ENCODE measurements around the gene EDDM3A. TPM values are rescaled to one million over a fixed set of nuclear protein-coding genes. Genes with fewer than 3 reads are reported as not detected.

EDDM3A gene
- total and polyA plus RNA-seq, 2 of the 4 experiments (the other 2 are of a cell fraction), result not detected

DNA sequence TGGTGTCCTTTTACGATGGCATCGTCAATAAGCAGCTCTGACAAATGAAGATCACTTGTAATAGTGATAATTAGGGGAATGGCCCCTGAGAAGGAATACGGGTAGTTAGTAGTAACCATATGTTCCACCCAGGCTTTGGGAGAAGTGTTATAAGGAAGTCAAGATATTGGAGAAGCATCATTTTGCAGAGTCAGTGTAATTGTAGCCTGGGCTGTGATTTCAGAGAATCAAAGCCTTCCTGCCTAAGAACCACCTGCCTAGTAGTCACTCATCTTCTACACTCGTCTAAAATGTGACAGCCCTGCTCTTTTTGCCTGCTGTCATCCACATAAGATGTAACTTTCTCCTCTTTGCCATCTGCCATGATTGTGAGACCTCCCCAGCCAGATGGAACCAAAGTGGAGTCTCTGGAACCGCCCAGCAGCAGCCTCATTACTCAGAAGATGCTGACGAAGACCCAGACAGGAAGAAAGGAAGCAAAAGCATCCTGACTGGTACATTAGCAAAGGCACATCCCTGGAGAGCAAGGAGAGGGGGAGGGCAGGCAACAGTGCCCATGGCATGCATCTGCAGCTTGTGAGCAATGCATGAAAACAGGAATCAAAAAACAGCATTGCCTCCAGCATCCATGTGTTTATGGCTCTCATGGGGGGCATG, 12.6 kb upstream of the EDDM3A start:
- Histone ChIP-seq H3K14ac (replicated peaks; ENCODE audit: low read depth, low read length) (no peak overlapping the region), H3K9ac (ENCODE audit: low read depth, low read length) (no peak overlapping the region), H2BK5ac (ENCODE audit: low read depth, low read length, poor library complexity, severe bottlenecking) (no peak overlapping the region), H3K27me3 (ENCODE audit: control insufficient read depth, insufficient read depth, low read length) (no peaks in the 10 kb centered on the region), H4K5ac (ENCODE audit: low read depth, low read length) (no peak overlapping the region), H3K27ac (ENCODE audit: insufficient read depth, low read length) (no peak overlapping the region), H3K4me1 (ENCODE audit: control insufficient read depth, insufficient read depth, low read length) (no peaks in the 10 kb centered on the region), H3K4me2 (ENCODE audit: low read depth, low read length) (no peak overlapping the region), H3K4me3 (ENCODE audit: insufficient read depth, low read depth, low read length) (no peak overlapping the region), H4K8ac (ENCODE audit: low read depth in 2 of 2, low read length in 2 of 2) (no peak overlapping the region), H2AK5ac (ENCODE audit: low read depth, low read length) (no peak overlapping the region), H2BK20ac (ENCODE audit: low read depth, low read length) (no peak overlapping the region), H3K23ac (ENCODE audit: low read depth, low read length) (no peak overlapping the region), H3K56ac (ENCODE audit: extremely low read depth, insufficient read depth, low read length) (no peak overlapping the region), H2BK15ac (ENCODE audit: low read depth, low read length) (no peak overlapping the region), H2AK9ac (replicated peaks; ENCODE audit: low read depth, low read length, poor library complexity) (no peak overlapping the region), H3K18ac (ENCODE audit: low read depth, low read length) (no peak overlapping the region), H2AFZ (replicated peaks; ENCODE audit: low read length, poor library complexity) (no peak overlapping the region), H4K91ac (ENCODE audit: insufficient read depth, low read depth, low read length) (no peak overlapping the region), H3K36me3 (ENCODE audit: control insufficient read depth, insufficient read depth, low read length) (no peaks in the 10 kb centered on the region), H3K79me1 (ENCODE audit: low read depth in 1 of 2, low read length in 2 of 2) (no peaks in the 10 kb centered on the region), H3K9me3 (ENCODE audit: control insufficient read depth, insufficient read depth, low read length) (no peaks in the 10 kb centered on the region), H2BK120ac (ENCODE audit: low read depth, low read length) (no peak overlapping the region), H3K9me1 (ENCODE audit: insufficient read depth, low read length) (no peaks in the 10 kb centered on the region), H4K20me1 (ENCODE audit: insufficient read depth, low read length) (no peaks in the 10 kb centered on the region), H3K4ac (ENCODE audit: low read depth, low read length) (no peak overlapping the region)
- TF ChIP-seq POLR2A (IDR thresholded peaks at IDR 0.05; ENCODE audit: low read depth, low read length) (no peak), RCOR1 (IDR thresholded peaks at IDR 0.05; ENCODE audit: insufficient replicate concordance, low read length) (no peak), MAFK (IDR thresholded peaks at IDR 0.05; ENCODE audit: low read depth, low read length) (no peak), FOS (IDR thresholded peaks at IDR 0.05; ENCODE audit: low read depth, low read length) (no peak), SMC3 (IDR thresholded peaks at IDR 0.05; ENCODE audit: low read depth, low read length) (no peak), RFX5 (IDR thresholded peaks at IDR 0.05; ENCODE audit: low read depth, low read length) (no peak), MXI1 (IDR thresholded peaks at IDR 0.05; ENCODE audit: borderline replicate concordance, low read depth, low read length) (no peak), USF2 (IDR thresholded peaks at IDR 0.05; ENCODE audit: low read depth, low read length) (no peak), CTCF (conservative IDR thresholded peaks at IDR 0.05; ENCODE audit: low read depth, low read length) (no peak), BHLHE40 (IDR thresholded peaks at IDR 0.05; ENCODE audit: low read depth, low read length) (no peak), RAD21 (IDR thresholded peaks at IDR 0.05; ENCODE audit: low read length) (no peak), MAZ (IDR thresholded peaks at IDR 0.05; ENCODE audit: borderline replicate concordance, low read depth, low read length) (no peak), CHD1 (IDR thresholded peaks at IDR 0.05; ENCODE audit: low read depth, low read length) (no peak), CEBPB (IDR thresholded peaks at IDR 0.05; ENCODE audit: low read depth, low read length) (no peak), NFE2L2 (IDR thresholded peaks at IDR 0.05; ENCODE audit: low read depth, low read length) (no peak)
- TF ChIP-seq, protein P1, sequence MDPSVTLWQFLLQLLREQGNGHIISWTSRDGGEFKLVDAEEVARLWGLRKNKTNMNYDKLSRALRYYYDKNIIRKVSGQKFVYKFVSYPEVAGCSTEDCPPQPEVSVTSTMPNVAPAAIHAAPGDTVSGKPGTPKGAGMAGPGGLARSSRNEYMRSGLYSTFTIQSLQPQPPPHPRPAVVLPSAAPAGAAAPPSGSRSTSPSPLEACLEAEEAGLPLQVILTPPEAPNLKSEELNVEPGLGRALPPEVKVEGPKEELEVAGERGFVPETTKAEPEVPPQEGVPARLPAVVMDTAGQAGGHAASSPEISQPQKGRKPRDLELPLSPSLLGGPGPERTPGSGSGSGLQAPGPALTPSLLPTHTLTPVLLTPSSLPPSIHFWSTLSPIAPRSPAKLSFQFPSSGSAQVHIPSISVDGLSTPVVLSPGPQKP (IDR thresholded peaks at IDR 0.05; ENCODE audit: borderline replicate concordance, low read depth, low read length), result no peak
- intact Hi-C loops (cut with micrococcal nuclease), result no loop called here
- WGBS, 2 experiments (ENCODE audit: extremely low coverage in 2 of 2, insufficient read length in 1 of 2), result 34% methylated on average over 3 of the region's 6 CpGs; no CpG with 5 or more reads in 1 of the 2 experiments
- no peak for ATAC-seq (ENCODE audit: low read depth)
- DNase-seq, result no peak
- BruUV-seq (replicated peaks), result no TSS peak
- in situ Hi-C loops (cut with MboI; ENCODE audit: low sequenced_read_pairs), result no loop called here
- dilution Hi-C loops (cut with HindIII; ENCODE audit: low sequenced_read_pairs, unreplicated experiment), result no loop called here
- ChIA-PET CTCF (no interaction called here), POLR2A (ENCODE audit: unreplicated experiment) (no interaction called here)

All from IMR-90 (cell line).